SHP77 (cell line): ENCODE data around the gene IL12RB2.

Experiments used
- DNase-seq, 2 experiments: peaks; one replicate each; lab custom pipeline; 2025; lab: John Stamatoyannopoulos, UW

Gene IL12RB2

GRCh38 chr1:67313934-67314671 lies 6.4 kb downstream of the IL12RB2 start:
- DNase-seq = no peak

- DNase-seq = no peak
Observed at GRCh38 chr1:67314696-67315095, 7.0 kb downstream of the IL12RB2 start.

GRCh38 chr1:67316180-67316902 lies 8.7 kb downstream of the IL12RB2 start:
- no peak for DNase-seq

GRCh38 chr1:67316918-67317317 lies 9.2 kb downstream of the IL12RB2 start:
- no peak for DNase-seq

DNA sequence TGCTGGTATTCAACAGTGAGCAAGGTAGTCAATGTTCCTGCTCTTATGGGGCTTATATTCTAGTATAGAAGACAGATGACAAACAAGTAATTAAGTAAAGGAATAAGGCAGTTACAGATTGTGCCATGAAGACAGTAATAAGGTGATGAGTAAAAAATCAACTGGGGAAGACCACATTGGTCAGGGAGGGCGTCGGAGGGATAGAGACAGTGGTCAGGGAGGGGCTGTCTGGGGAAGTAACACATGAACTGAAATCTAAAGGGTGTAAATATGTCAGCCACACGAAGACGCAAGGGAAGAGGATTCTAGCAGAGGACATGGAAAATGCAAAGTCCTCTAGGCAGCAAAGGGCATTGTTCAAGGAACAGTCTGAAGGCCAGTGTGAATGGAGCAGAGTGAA lies 10.1 kb downstream of the IL12RB2 start:
- DNase-seq = no peak

DNA sequence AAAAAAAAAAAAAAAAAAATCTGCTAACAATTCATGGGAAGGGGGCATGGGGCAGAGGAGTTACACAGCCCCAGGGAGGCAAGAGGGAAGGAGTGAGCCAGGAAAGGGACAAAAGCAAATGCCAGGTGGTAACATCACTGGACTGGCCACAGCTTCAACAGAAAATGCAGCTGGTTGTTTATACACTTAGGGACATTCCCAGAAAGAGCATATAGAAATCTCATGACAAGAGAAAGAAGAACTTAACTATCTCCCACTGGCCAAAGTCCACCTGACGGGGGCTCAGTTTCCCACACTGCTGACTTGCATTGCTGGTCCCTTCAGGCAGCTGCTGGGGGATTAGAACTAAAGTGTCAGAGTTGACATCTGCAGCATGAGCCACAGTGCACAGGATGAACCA lies 14.8 kb downstream of the IL12RB2 start:
- DNase-seq = no peak

- no peak for DNase-seq
Observed at GRCh38 chr1:67323087-67323486, 15.4 kb downstream of the IL12RB2 start.

- no peak for DNase-seq
Observed at GRCh38 chr1:67324068-67324467, 16.4 kb downstream of the IL12RB2 start.

- DNase-seq = no peak
Observed at GRCh38 chr1:67327864-67328466, 20.3 kb downstream of the IL12RB2 start.

DNA sequence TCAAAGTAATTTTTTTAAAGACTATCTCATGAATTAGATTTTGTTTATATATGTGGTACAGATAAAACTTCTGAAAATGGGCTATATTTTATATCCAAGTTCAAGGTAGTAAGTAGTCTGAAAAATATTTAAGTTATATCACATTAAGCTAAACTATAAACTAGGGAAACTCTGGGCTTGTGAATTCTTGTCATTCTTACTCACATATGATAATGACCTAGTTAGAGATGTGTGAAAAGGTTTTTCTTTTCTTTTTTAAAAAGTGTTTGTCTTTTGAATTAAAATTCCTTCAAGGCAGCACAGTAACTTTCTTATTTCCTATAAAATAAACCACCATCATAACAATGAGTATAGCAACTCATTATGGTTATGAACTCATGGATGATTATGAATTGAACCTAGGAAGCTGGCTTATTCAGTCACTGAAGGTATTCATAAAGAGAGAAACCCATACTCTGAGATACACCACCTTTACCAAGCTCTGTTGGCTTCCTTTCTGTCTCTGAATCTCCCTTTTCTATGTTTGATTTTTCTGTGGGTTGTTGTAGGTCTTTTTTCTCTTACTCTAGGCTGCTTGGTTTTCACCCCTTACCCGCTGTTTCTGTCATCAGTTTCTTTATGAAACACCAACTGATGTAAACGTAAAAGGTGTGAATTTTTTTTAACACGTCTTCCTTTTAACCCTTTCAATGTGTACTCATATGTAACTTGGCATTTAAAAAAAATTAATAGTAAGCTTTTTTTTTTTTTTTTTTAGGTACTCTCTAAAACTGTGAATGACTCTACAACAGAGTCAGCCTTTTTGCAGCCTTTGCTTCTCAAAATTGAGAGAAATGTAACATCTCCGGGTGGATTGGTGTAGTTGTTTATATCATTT lies 25.2 kb downstream of the IL12RB2 start:
- no peak for DNase-seq

DNA sequence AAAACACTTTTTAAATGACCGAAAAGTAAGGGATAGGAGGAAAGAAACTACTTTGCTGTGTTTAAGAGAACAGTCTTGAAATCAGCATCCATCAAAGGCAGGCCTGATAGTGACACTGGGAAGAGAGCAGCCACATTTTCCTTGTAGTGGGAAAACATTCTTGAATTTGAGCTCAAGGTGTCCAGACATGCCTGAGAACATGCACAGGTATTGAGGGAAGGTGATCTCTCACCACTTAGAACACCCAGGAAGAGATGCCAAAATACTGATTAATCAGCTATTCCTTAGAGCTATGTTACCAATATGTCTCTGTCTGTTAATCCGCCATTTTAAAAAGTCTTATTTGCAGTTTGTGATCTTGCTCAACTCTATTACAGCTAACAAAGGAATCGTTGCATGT lies 25.9 kb downstream of the IL12RB2 start:
- no peak for DNase-seq

GRCh38 chr1:67335411-67335810 lies 27.7 kb downstream of the IL12RB2 start:
- no peak for DNase-seq

DNA sequence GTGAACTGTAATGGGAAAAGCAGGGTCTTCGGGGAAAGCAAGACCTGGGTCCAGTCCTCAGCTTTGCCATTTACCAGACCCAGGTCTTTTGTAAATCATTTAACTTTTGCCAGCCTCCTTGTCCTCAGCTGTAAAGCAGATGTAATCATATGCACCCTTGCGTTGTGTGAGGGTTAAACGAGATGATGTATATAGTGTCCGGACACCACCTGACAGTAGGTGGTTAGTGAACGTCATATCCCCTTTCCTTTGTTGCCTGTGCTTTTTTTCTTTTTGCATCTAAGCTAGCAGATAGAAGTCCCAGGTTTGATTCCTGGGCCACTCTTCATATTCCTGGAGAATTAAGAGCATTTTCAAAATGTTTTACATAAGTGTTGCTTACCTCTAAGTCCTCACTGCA lies 28.5 kb downstream of the IL12RB2 start:
- no peak for DNase-seq

DNA sequence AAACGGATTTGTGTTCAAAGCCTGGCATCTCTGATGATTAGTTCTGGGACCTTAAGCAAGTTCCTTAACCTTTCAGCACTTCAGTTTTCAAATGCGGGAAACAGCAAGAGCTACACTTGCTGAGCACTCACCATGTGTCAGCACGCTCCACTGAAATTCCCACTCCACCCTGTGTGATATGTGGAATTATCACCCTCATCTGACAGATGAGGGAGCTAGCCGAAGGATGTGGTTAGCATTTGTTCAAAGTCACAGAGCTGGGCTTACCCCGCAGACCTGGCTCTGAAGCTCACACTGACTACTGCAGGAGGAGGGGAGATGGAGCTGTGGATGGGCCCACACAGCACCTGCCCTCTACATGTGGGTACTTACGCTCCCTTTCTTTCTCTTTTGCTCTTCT lies 29.1 kb downstream of the IL12RB2 start:
- DNase-seq = no peak

GRCh38 chr1:67338642-67339041 lies 31.0 kb downstream of the IL12RB2 start:
- DNase-seq = no peak

GRCh38 chr1:67339623-67340343 lies 32.1 kb downstream of the IL12RB2 start:
- DNase-seq = no peak

DNA sequence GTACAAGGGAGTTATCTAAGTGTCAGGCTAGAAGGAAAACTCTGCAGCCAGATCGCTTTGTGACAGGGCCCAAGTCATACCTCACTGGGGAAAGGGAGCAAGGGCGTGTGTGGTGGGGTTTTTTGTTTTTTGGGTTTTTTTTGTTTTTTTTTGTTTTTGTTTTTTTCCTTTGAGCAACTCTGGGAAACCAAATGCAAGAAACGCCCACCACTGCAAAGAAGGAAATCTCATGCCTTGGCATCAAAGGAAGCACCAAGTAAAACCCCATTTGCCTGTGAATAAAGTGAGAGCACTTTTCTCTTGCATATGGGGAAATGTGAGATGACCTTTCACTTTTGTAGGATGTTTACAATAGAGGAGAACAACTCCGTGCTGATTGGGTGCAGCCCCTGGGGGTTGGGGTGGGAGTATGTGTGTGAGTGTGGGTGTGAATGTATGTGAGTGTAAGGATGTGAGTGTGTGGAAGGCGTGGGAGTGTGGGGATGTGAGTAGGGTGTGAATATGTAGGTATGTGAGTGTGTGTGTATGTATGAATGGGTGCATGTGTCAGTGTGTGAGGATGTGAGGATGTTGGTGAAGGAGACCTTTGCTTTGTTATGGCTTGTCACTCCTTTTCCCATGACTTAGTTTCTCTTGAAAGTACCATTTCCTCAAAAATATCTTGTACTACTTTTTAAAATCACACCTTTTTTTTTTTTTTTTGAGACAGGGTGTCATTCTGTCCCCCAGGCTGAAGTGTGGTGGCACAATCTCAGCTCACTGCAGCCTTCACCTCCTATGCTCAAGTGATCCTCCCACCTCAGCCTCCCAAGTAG lies 34.6 kb downstream of the IL12RB2 start:
- DNase-seq = no peak

DNA sequence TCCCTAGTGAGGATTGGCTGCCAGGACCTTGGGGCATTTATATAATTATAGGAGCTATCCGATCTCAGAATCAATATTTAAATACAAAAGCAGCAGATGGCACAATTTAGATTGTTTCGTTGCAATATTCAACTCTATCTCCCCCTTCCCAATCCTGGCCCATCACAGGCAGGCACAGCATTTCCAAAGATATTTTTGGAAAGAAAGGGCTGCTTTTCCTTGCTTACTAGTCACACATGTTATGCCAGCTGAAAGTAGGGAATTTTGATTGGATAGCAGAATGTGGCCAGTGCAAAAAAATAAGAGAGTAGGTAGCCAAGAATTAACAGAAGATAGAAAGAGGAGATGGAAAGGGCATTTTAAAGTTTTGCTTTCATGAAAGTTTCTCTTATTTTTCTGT lies 37.9 kb downstream of the IL12RB2 start:
- DNase-seq = no peak

- no peak for DNase-seq
Observed at GRCh38 chr1:67346982-67347381, 39.3 kb downstream of the IL12RB2 start.

- peak; percentile 22 to 62 for DNase-seq
Observed at GRCh38 chr1:67347688-67348472, 40.2 kb downstream of the IL12RB2 start.
